KMS-11 (cell line): ENCODE measurements around the gene VPS4A.

Source experiments
- H2AFZ ChIP-seq: fragments of 200-600 bp; sonication (generic); 2 replicates; pipeline ENCODE4 v1.6.1; 2016; ENCODE audit warnings: antibody characterized with exemption, mixed run types, low read depth
- H3K27ac ChIP-seq: fragments of 200-600 bp; sonication (generic); 2 replicates; pipeline ENCODE4 v1.6.1; 2016; ENCODE audit warnings: mild to moderate bottlenecking, mixed run types
- H3K27me3 ChIP-seq: fragments of 200-600 bp; sonication (generic); 2 replicates; pipeline ENCODE4 v1.6.1; 2017; ENCODE audit warnings: mild to moderate bottlenecking, low read depth, mixed run types, moderate library complexity; ENCODE audit not compliant: insufficient read depth
- H3K36me3 ChIP-seq: fragments of 200-600 bp; sonication (generic); 2 replicates; pipeline ENCODE4 v1.6.1; 2017; ENCODE audit warnings: mild to moderate bottlenecking, mixed run types; ENCODE audit not compliant: insufficient read depth
- H3K4me1 ChIP-seq: fragments of 200-600 bp; sonication (generic); 2 replicates; pipeline ENCODE4 v1.6.1; 2016; ENCODE audit warnings: mild to moderate bottlenecking, low read depth, mixed run types; ENCODE audit not compliant: poor library complexity, severe bottlenecking
- H3K4me2 ChIP-seq: fragments of 200-600 bp; sonication (generic); 2 replicates; pipeline ENCODE4 v1.7.0; 2016; ENCODE audit warnings: mild to moderate bottlenecking, mixed run types
- H3K4me3 ChIP-seq: fragments of 200-600 bp; sonication (generic); IDR thresholded peaks from 2 replicates; pipeline ENCODE4 v1.6.1; 2017; ENCODE audit warnings: low read depth, low read length, mixed read lengths; ENCODE audit not compliant: insufficient read depth
- H3K79me2 ChIP-seq: fragments of 200-600 bp; sonication (generic); 2 replicates; pipeline ENCODE4 v1.6.1; 2016; ENCODE audit warnings: low read depth, mixed run types; ENCODE audit not compliant: insufficient read depth
- H3K9ac ChIP-seq: fragments of 200-600 bp; sonication (generic); 2 replicates; pipeline ENCODE4 v1.6.1; 2016; ENCODE audit warnings: mild to moderate bottlenecking, mixed run types
- H4K20me1 ChIP-seq: fragments of 200-600 bp; sonication (generic); 2 replicates; pipeline ENCODE4 v1.6.1; 2016; ENCODE audit warnings: mild to moderate bottlenecking, mixed run types; ENCODE audit not compliant: insufficient read depth
- CTCF ChIP-seq: fragments of 200-600 bp; sonication (generic); conservative IDR thresholded peaks from 2 replicates; pipeline ENCODE4 v1.6.1; 2017; ENCODE audit warnings: low read depth, mild to moderate bottlenecking, antibody characterized with exemption, low read length, moderate library complexity, mixed read lengths

Gene VPS4A

GRCh38 chr16:69301861-69302260 lies 9.3 kb upstream of the VPS4A start:
- TF ChIP-seq CTCF = no peak
- Histone ChIP-seq H3K27me3 (no peaks in the 10 kb centered on the region), H3K9ac (no peak overlapping the region), H4K20me1 (no peaks in the 10 kb centered on the region), H3K36me3 (no peaks in the 10 kb centered on the region), H3K4me3 (no peak overlapping the region), H3K4me1 (peaks cover 8% of the 10 kb centered on the region), H3K27ac (no peak overlapping the region), H3K4me2 (no peak overlapping the region), H2AFZ (no peak overlapping the region), H3K79me2 (no peaks in the 10 kb centered on the region)

- Histone ChIP-seq H4K20me1 (no peaks in the 10 kb centered on the region), H2AFZ (no peak overlapping the region), H3K27ac (no peak overlapping the region), H3K4me1 (peaks cover 8% of the 10 kb centered on the region), H3K4me2 (no peak overlapping the region), H3K79me2 (no peaks in the 10 kb centered on the region), H3K9ac (no peak overlapping the region), H3K36me3 (no peaks in the 10 kb centered on the region), H3K4me3 (no peak overlapping the region), H3K27me3 (no peaks in the 10 kb centered on the region)
- TF ChIP-seq CTCF = no peak
Observed at GRCh38 chr16:69302301-69302700, 8.8 kb upstream of the VPS4A start.

GRCh38 chr16:69306031-69306430 lies 5.1 kb upstream of the VPS4A start:
- peaks cover 14% of the 10 kb centered on the region for H3K4me1 ChIP-seq
- H3K9ac ChIP-seq = no peak overlapping the region
- H3K36me3 ChIP-seq = no peaks in the 10 kb centered on the region
- no peak overlapping the region for H2AFZ ChIP-seq
- no peaks in the 10 kb centered on the region for H4K20me1 ChIP-seq
- no peak overlapping the region for H3K27ac ChIP-seq
- no peak overlapping the region for H3K4me3 ChIP-seq
- no peak for TF ChIP-seq CTCF
- H3K79me2 ChIP-seq = no peaks in the 10 kb centered on the region
- H3K4me2 ChIP-seq = no peak overlapping the region
- no peaks in the 10 kb centered on the region for H3K27me3 ChIP-seq

GRCh38 chr16:69307091-69307490 lies 4.1 kb upstream of the VPS4A start:
- H2AFZ ChIP-seq = no peak overlapping the region
- H3K4me3 ChIP-seq = no peak overlapping the region
- H3K36me3 ChIP-seq = no peaks in the 10 kb centered on the region
- no peaks in the 10 kb centered on the region for H3K27me3 ChIP-seq
- H3K4me2 ChIP-seq = no peak overlapping the region
- H3K79me2 ChIP-seq = peaks cover 5% of the 10 kb centered on the region
- H3K9ac ChIP-seq = no peak overlapping the region
- no peaks in the 10 kb centered on the region for H4K20me1 ChIP-seq
- H3K27ac ChIP-seq = no peak overlapping the region
- H3K4me1 ChIP-seq = peaks cover 17% of the 10 kb centered on the region
- TF ChIP-seq CTCF = no peak
